ENCODE results near the gene DENND1A. TPM values are rescaled to one million over a fixed set of nuclear protein-coding genes. Genes with fewer than 3 reads are reported as not detected.
A peak's percentile ranks its signal among the peaks of the same experiment; 100 is the strongest.

Gene DENND1A
- total and polyA plus RNA-seq, 4 experiments from 2014 or later = 1.4 to 14.2 (median 9.9) TPM

- intact Hi-C loops (cut with micrococcal nuclease) = no loop called here
- ChIA-PET CTCF (ENCODE audit: partially characterized antibody) (no interaction called here), POLR2A (ENCODE audit: partially characterized antibody) (no interaction called here)
- Histone ChIP-seq H3K27me3 (ENCODE audit: insufficient read depth, low read length) (no peaks in the 10 kb centered on the region), H3K4me3 (ENCODE audit: low read length in 2 of 2) (no peak overlapping the region), H3K9me3 (ENCODE audit: control insufficient read depth in 1 of 2, low read length in 2 of 2) (no peaks in the 10 kb centered on the region), H3K36me3 (ENCODE audit: insufficient read depth, low read length) (no peaks in the 10 kb centered on the region), H3K4me1 (ENCODE audit: insufficient read depth, low read length) (no peaks in the 10 kb centered on the region), H3K27ac (ENCODE audit: low read depth, low read length) (no peak overlapping the region)
- Mint-ChIP-seq H3K4me1 (no peaks in the 10 kb centered on the region), H3K27ac (no peak overlapping the region), H3K9me3 (peaks cover 0 to 21% (median 19%) of the 10 kb centered on the region in 8 donors), H3K36me3 (peaks cover 34 to 49% of the 10 kb centered on the region in 2 donors), H3K4me3 (no peak overlapping the region), H3K27me3 (no peaks in the 10 kb centered on the region)
- DNase-seq = no peak
These were observed 271.1 kb downstream of the DENND1A start for GRCh38 chr9:123658792-123659191.

GRCh38 chr9:123657941-123658340 is 272.0 kb downstream of the DENND1A start:
- intact Hi-C loops (cut with micrococcal nuclease) = no loop called here
- H3K4me3 ChIP-seq (ENCODE audit: low read length in 2 of 2) = no peak overlapping the region
- H3K36me3 Mint-ChIP-seq = peaks cover 29 to 41% of the 10 kb centered on the region in 2 donors
- no peaks in the 10 kb centered on the region for H3K27me3 ChIP-seq (ENCODE audit: insufficient read depth, low read length)
- DNase-seq = no peak
- no peaks in the 10 kb centered on the region for H3K4me1 ChIP-seq (ENCODE audit: insufficient read depth, low read length)
- no peaks in the 10 kb centered on the region for H3K9me3 ChIP-seq (ENCODE audit: control insufficient read depth in 1 of 2, low read length in 2 of 2)
- peaks cover 0 to 18% (median 15%) of the 10 kb centered on the region in 8 donors for H3K9me3 Mint-ChIP-seq
- H3K36me3 ChIP-seq (ENCODE audit: insufficient read depth, low read length) = no peaks in the 10 kb centered on the region
- POLR2A ChIA-PET (ENCODE audit: partially characterized antibody) = no interaction called here
- H3K27me3 Mint-ChIP-seq = no peaks in the 10 kb centered on the region
- CTCF ChIA-PET (ENCODE audit: partially characterized antibody) = no interaction called here
- H3K27ac Mint-ChIP-seq = no peak overlapping the region
- H3K4me1 Mint-ChIP-seq = no peaks in the 10 kb centered on the region
- H3K27ac ChIP-seq (ENCODE audit: low read depth, low read length) = no peak overlapping the region
- H3K4me3 Mint-ChIP-seq = no peak overlapping the region

GRCh38 chr9:123657099-123657498 is 272.8 kb downstream of the DENND1A start:
- Mint-ChIP-seq H3K9me3 (peaks cover 0 to 10% (median 8%) of the 10 kb centered on the region in 8 donors), H3K27ac (no peak overlapping the region), H3K4me3 (no peak overlapping the region), H3K36me3 (peaks cover 26 to 37% of the 10 kb centered on the region in 2 donors), H3K27me3 (no peaks in the 10 kb centered on the region), H3K4me1 (no peaks in the 10 kb centered on the region)
- no peak for DNase-seq
- Histone ChIP-seq H3K36me3 (ENCODE audit: insufficient read depth, low read length) (no peaks in the 10 kb centered on the region), H3K4me1 (ENCODE audit: insufficient read depth, low read length) (no peaks in the 10 kb centered on the region), H3K27ac (ENCODE audit: low read depth, low read length) (no peak overlapping the region), H3K9me3 (ENCODE audit: control insufficient read depth in 1 of 2, low read length in 2 of 2) (no peaks in the 10 kb centered on the region), H3K4me3 (ENCODE audit: low read length in 2 of 2) (no peak overlapping the region), H3K27me3 (ENCODE audit: insufficient read depth, low read length) (no peaks in the 10 kb centered on the region)
- ChIA-PET POLR2A (ENCODE audit: partially characterized antibody) (no interaction called here), CTCF (ENCODE audit: partially characterized antibody) (no interaction called here)
- intact Hi-C loops (cut with micrococcal nuclease) = no loop called here

GRCh38 chr9:123656565-123656964 is 273.4 kb downstream of the DENND1A start:
- H3K9me3 Mint-ChIP-seq = peaks cover 0 to 5% (median 3%) of the 10 kb centered on the region in 8 donors
- H3K4me1 Mint-ChIP-seq = no peaks in the 10 kb centered on the region
- H3K36me3 ChIP-seq (ENCODE audit: insufficient read depth, low read length) = no peaks in the 10 kb centered on the region
- no peaks in the 10 kb centered on the region for H3K27me3 ChIP-seq (ENCODE audit: insufficient read depth, low read length)
- ChIA-PET CTCF (ENCODE audit: partially characterized antibody) (no interaction called here), POLR2A (ENCODE audit: partially characterized antibody) (no interaction called here)
- peaks cover 26 to 37% of the 10 kb centered on the region in 2 donors for H3K36me3 Mint-ChIP-seq
- no peaks in the 10 kb centered on the region for H3K4me1 ChIP-seq (ENCODE audit: insufficient read depth, low read length)
- H3K27me3 Mint-ChIP-seq = no peaks in the 10 kb centered on the region
- no peak for DNase-seq
- no peak overlapping the region for H3K27ac Mint-ChIP-seq
- intact Hi-C loops (cut with micrococcal nuclease) = no loop called here
- H3K27ac ChIP-seq (ENCODE audit: low read depth, low read length) = no peak overlapping the region
- H3K9me3 ChIP-seq (ENCODE audit: control insufficient read depth in 1 of 2, low read length in 2 of 2) = no peaks in the 10 kb centered on the region
- no peak overlapping the region for H3K4me3 Mint-ChIP-seq
- no peak overlapping the region for H3K4me3 ChIP-seq (ENCODE audit: low read length in 2 of 2)

- Mint-ChIP-seq H3K9me3 (no peaks in the 10 kb centered on the region), H3K4me3 (no peak overlapping the region), H3K36me3 (peaks cover 23 to 35% of the 10 kb centered on the region in 2 donors), H3K27ac (no peak overlapping the region), H3K4me1 (no peaks in the 10 kb centered on the region), H3K27me3 (no peaks in the 10 kb centered on the region)
- intact Hi-C loops (cut with micrococcal nuclease) = no loop called here
- ChIA-PET CTCF (ENCODE audit: partially characterized antibody) (no interaction called here), POLR2A (ENCODE audit: partially characterized antibody) (no interaction called here)
- H3K27ac ChIP-seq (ENCODE audit: low read depth, low read length) = no peak overlapping the region
- H3K9me3 ChIP-seq (ENCODE audit: control insufficient read depth in 1 of 2, low read length in 2 of 2) = no peaks in the 10 kb centered on the region
- H3K36me3 ChIP-seq (ENCODE audit: insufficient read depth, low read length) = no peaks in the 10 kb centered on the region
- H3K27me3 ChIP-seq (ENCODE audit: insufficient read depth, low read length) = no peaks in the 10 kb centered on the region
- DNase-seq = no peak
- no peak overlapping the region for H3K4me3 ChIP-seq (ENCODE audit: low read length in 2 of 2)
- no peaks in the 10 kb centered on the region for H3K4me1 ChIP-seq (ENCODE audit: insufficient read depth, low read length)
These were observed 274.1 kb downstream of the DENND1A start for GRCh38 chr9:123655681-123656423.

- Histone ChIP-seq H3K27ac (ENCODE audit: low read depth, low read length) (no peak overlapping the region), H3K9me3 (ENCODE audit: control insufficient read depth in 1 of 2, low read length in 2 of 2) (no peaks in the 10 kb centered on the region), H3K4me3 (ENCODE audit: low read length in 2 of 2) (no peak overlapping the region), H3K27me3 (ENCODE audit: insufficient read depth, low read length) (no peaks in the 10 kb centered on the region), H3K4me1 (ENCODE audit: insufficient read depth, low read length) (no peaks in the 10 kb centered on the region), H3K36me3 (ENCODE audit: insufficient read depth, low read length) (no peaks in the 10 kb centered on the region)
- Mint-ChIP-seq H3K36me3 (peaks cover 21 to 32% of the 10 kb centered on the region in 2 donors), H3K27me3 (no peaks in the 10 kb centered on the region), H3K9me3 (no peaks in the 10 kb centered on the region), H3K4me3 (no peak overlapping the region), H3K27ac (peak overlapping the region in 1 of 7 donors; percentile 22), H3K4me1 (no peaks in the 10 kb centered on the region)
- POLR2A ChIA-PET (ENCODE audit: partially characterized antibody) = no interaction called here
- intact Hi-C loops (cut with micrococcal nuclease) = no loop called here
- CTCF ChIA-PET (ENCODE audit: partially characterized antibody) = no interaction called here
- DNase-seq = no peak
These were observed 274.8 kb downstream of the DENND1A start for GRCh38 chr9:123654994-123655637.

GRCh38 chr9:123654218-123654993 is 275.5 kb downstream of the DENND1A start:
- Histone ChIP-seq H3K27me3 (ENCODE audit: insufficient read depth, low read length) (no peaks in the 10 kb centered on the region), H3K27ac (ENCODE audit: low read depth, low read length) (no peak overlapping the region), H3K9me3 (ENCODE audit: control insufficient read depth in 1 of 2, low read length in 2 of 2) (no peaks in the 10 kb centered on the region), H3K4me1 (ENCODE audit: insufficient read depth, low read length) (no peaks in the 10 kb centered on the region), H3K4me3 (ENCODE audit: low read length in 2 of 2) (no peak overlapping the region), H3K36me3 (ENCODE audit: insufficient read depth, low read length) (no peaks in the 10 kb centered on the region)
- ChIA-PET POLR2A (ENCODE audit: partially characterized antibody) (no interaction called here), CTCF (ENCODE audit: partially characterized antibody) (no interaction called here)
- no peak overlapping the region for H3K4me3 Mint-ChIP-seq
- H3K36me3 Mint-ChIP-seq = peaks cover 23 to 31% of the 10 kb centered on the region in 2 donors
- no peak for DNase-seq
- no peaks in the 10 kb centered on the region for H3K27me3 Mint-ChIP-seq
- no peaks in the 10 kb centered on the region for H3K4me1 Mint-ChIP-seq
- H3K9me3 Mint-ChIP-seq = no peaks in the 10 kb centered on the region
- H3K27ac Mint-ChIP-seq = no peak overlapping the region
- intact Hi-C loops (cut with micrococcal nuclease) = no loop called here
